ENCODE data around the gene TM4SF20. TPM values are rescaled to one million over a fixed set of nuclear protein-coding genes. Genes with fewer than 3 reads are reported as not detected.
"Not testable (repeated sequence)": the region's sequence is repeated elsewhere in the genome, so short reads cannot be mapped to it uniquely, and the experiment has no call there.

Gene TM4SF20
- total and polyA plus RNA-seq, 10 of the 15 experiments (the other 5 are each of a cell fraction or from before 2014, with no cell fraction given) = 0.04 to 0.07 TPM; not detected in 8

- H3K9me3 ChIP-seq (replicated peaks; ENCODE audit: control insufficient read depth, insufficient read depth, low read length); H3K4me2 ChIP-seq (ENCODE audit: control insufficient read depth, insufficient read depth); intact Hi-C loops (cut with micrococcal nuclease; ENCODE audit: unreplicated experiment); SMC1A ChIA-PET (ENCODE audit: uncharacterized antibody, unreplicated experiment); H3K36me3 ChIP-seq (ENCODE audit: control insufficient read depth in 2 of 2, insufficient read depth in 2 of 2, low read length in 1 of 2); ATAC-seq; FAIRE-seq; H4K20me1 ChIP-seq (ENCODE audit: control insufficient read depth, insufficient read depth); H3K4me1 ChIP-seq (ENCODE audit: control insufficient read depth, insufficient read depth, low read length); H2AFZ ChIP-seq (ENCODE audit: control insufficient read depth, low read depth, low read length); H3K79me2 ChIP-seq (ENCODE audit: control insufficient read depth, insufficient read depth, low read length); DNase-seq (ENCODE audit: low read depth, low spot score); in situ Hi-C loops (cut with MboI); BruUV-seq (replicated peaks); H3K27me3 ChIP-seq (replicated peaks in 1 of 2; ENCODE audit: control insufficient read depth in 2 of 2, insufficient read depth in 2 of 2, low read length in 1 of 2); H3K27ac ChIP-seq (ENCODE audit: control insufficient read depth, insufficient read depth); H3K9ac ChIP-seq (ENCODE audit: control insufficient read depth, insufficient read depth, low read length); H3K4me3 ChIP-seq: not testable (repeated sequence)
- ChIA-PET RAD21 (ENCODE audit: unreplicated experiment) (interaction anchor here (0.8 kb wide), 1 partner anchor 378 kb away, joined by 3 read pairs; no protein-coding TSS in a partner anchor), CTCF (interaction anchor here (1.2 to 2.4 kb wide), 2 partner anchors 18 to 22 kb away, joined by 3 to 12 read pairs; no protein-coding TSS in a partner anchor), POLR2A (interaction anchor here (1.2 kb wide), 1 partner anchor 19 kb away, joined by 3 read pairs; no protein-coding TSS in a partner anchor)
- peak; percentile 40 for TF ChIP-seq RUNX3 (IDR thresholded peaks at IDR 0.05; ENCODE audit: low read length)
- 0 out of 2 replicates have a peak, but pooled peaks have one; percentile 34 for TF ChIP-seq DPF2 (IDR thresholded peaks at IDR 0.05)
- TF ChIP-seq BHLHE40 (IDR thresholded peaks at IDR 0.05; ENCODE audit: borderline replicate concordance in 1 of 2, low read depth in 2 of 2, low read length in 1 of 2) = peak in 1 of 2 experiments; percentile 63; a peak in 2 of 4 replicates
- whole genome bisulfite sequencing (ENCODE audit: insufficient coverage, insufficient replicate concordance, low lambda C conversion rate, missing lambda C conversion rate) = 59% methylated on average over 7 of the region's 7 CpGs
These were observed 8.5 kb upstream of the TM4SF20 start, which contains the start of gene SCYGR1 for GRCh38 chr2:227387583-227387982. SCYGR1 (minus strand) TSS chr2:227387949; CDS start chr2:227387949, 0 bp downstream.

GRCh38 chr2:227386630-227387029, 7.5 kb upstream of the TM4SF20 start:
- Histone ChIP-seq H2AFZ (ENCODE audit: control insufficient read depth, low read depth, low read length) (no peak overlapping the region), H3K9ac (ENCODE audit: control insufficient read depth, insufficient read depth, low read length) (no peak overlapping the region), H3K9me3 (replicated peaks; ENCODE audit: control insufficient read depth, insufficient read depth, low read length) (no peaks in the 10 kb centered on the region), H3K27ac (ENCODE audit: control insufficient read depth, insufficient read depth) (no peak overlapping the region), H3K4me3 (no peak overlapping the region), H3K36me3 (ENCODE audit: control insufficient read depth in 2 of 2, insufficient read depth in 2 of 2, low read length in 1 of 2) (no peaks in the 10 kb centered on the region), H3K27me3 (replicated peaks in 1 of 2; ENCODE audit: control insufficient read depth in 2 of 2, insufficient read depth in 2 of 2, low read length in 1 of 2) (no peaks in the 10 kb centered on the region), H3K4me1 (ENCODE audit: control insufficient read depth, insufficient read depth, low read length) (no peaks in the 10 kb centered on the region), H3K4me2 (ENCODE audit: control insufficient read depth, insufficient read depth) (no peak overlapping the region), H4K20me1 (ENCODE audit: control insufficient read depth, insufficient read depth) (no peaks in the 10 kb centered on the region), H3K79me2 (ENCODE audit: control insufficient read depth, insufficient read depth, low read length) (no peaks in the 10 kb centered on the region)
- intact Hi-C loops (cut with micrococcal nuclease; ENCODE audit: unreplicated experiment) (no loop called here), in situ Hi-C loops (cut with MboI) (no loop called here)
- ChIA-PET CTCF (interaction anchor here (0.9 to 2.4 kb wide), 9 partner anchors 8 to 381 kb away, joined by 3 to 23 read pairs (median 4); partner anchors contain the start of gene AGFG1), RAD21 (ENCODE audit: unreplicated experiment) (interaction anchor here (0.9 to 2.2 kb wide), 7 partner anchors 12 to 88 kb away, joined by 3 to 10 read pairs (median 4); no protein-coding TSS in a partner anchor), POLR2A (interaction anchor here (1.1 to 1.2 kb wide), 5 partner anchors 9 to 77 kb away, joined by 3 to 4 read pairs (median 3); no protein-coding TSS in a partner anchor), SMC1A (ENCODE audit: uncharacterized antibody, unreplicated experiment) (interaction anchor here (0.9 to 2.0 kb wide), 12 partner anchors 8 to 397 kb away, joined by 3 to 14 read pairs (median 5); no protein-coding TSS in a partner anchor)
- WGBS (ENCODE audit: insufficient coverage, insufficient replicate concordance, low lambda C conversion rate, missing lambda C conversion rate) = 57% methylated on average over 6 of the region's 6 CpGs
- BruUV-seq (replicated peaks) = no TSS peak
- ATAC-seq (no peak), FAIRE-seq (no peak), DNase-seq (ENCODE audit: low read depth, low spot score) (no peak)
- TF ChIP-seq ZNF384 (IDR thresholded peaks at IDR 0.05; ENCODE audit: borderline replicate concordance, low read depth, low read length) (no peak), CBX3 (IDR thresholded peaks at IDR 0.05; ENCODE audit: borderline replicate concordance, low read depth) (no peak), SMAD1 (IDR thresholded peaks at IDR 0.05; ENCODE audit: low read depth, partially characterized antibody) (no peak), SUPT20H (IDR thresholded peaks at IDR 0.05; ENCODE audit: borderline replicate concordance, control insufficient read depth, low read depth, low read length) (no peak), ATF2 (IDR thresholded peaks at IDR 0.05; ENCODE audit: low read length) (no peak), SREBF2 (IDR thresholded peaks at IDR 0.05; ENCODE audit: low read length) (no peak), RBBP5 (conservative IDR thresholded peaks at IDR 0.05) (no peak), STAT1 (conservative IDR thresholded peaks at IDR 0.05) (no peak), E4F1 (IDR thresholded peaks at IDR 0.05; ENCODE audit: borderline replicate concordance, partially characterized antibody) (no peak), TARDBP (IDR thresholded peaks at IDR 0.05; ENCODE audit: borderline replicate concordance) (no peak), SREBF1 (IDR thresholded peaks at IDR 0.05; ENCODE audit: low read length) (no peak)

Measured in GM12878 (cell line).